NCI-H2196 treated with DMSO at 0.1 percent for 48 hours (cell line): Measurements from ENCODE around the gene METTL1.
A peak's percentile ranks its signal among the peaks of the same experiment; 100 is the strongest.

Source experiments
- DNase-seq: peaks from one replicate; lab custom pipeline; 2025; ENCODE audit not compliant: unreplicated experiment; lab: John Stamatoyannopoulos, UW

Gene METTL1

DNA sequence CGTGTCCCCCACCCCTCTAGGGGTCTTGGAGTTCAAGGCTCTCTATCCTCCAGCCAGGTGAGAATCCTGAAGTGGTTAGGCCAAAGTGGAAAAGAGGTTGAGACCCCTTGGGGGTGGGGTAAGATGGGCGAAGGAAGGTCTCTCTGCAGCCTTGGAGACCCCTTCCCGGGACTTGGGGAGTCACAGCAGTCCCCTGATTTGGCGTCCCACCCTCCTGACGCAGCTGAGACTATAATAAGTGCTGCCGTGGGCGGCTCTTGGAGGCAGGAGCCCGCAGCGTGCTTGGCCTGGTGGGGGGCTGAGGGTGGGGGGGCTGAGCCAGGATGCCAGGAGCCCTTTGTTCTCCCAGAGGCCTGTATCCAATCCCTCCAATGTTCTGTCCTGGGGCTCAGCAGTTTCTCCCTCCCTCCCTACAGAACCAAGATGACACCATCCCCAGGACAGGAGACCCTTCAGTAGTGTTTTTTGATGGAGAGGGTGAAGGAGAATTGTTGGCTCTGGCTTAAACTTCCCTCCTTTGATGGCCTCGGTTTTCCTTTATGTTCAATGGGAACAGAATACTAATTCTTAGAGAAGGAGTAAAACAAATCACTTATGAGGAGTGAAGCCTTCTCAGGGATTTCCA is 31.9 kb downstream of the METTL1 start:
- DNase-seq = no peak

DNA sequence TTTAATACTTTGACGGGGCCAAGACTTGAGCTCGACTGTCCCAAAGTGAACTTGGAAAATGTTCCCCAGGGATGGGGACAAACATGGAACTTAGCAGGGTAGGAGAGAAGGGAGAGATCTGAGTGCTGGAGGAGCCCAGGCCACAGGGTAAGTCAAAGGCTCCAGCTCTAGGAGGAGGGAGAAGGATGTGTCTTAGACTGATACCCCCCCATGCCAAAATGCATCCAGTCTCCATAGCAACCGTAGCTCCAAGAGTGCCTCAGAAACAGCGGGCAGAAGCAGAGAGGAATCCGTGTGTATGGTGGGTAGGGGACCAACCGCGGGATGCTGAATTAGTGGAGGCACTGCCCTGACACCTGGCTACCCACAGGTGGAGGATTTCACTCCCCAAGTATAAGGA is 32.5 kb downstream of the METTL1 start:
- DNase-seq = no peak

DNA sequence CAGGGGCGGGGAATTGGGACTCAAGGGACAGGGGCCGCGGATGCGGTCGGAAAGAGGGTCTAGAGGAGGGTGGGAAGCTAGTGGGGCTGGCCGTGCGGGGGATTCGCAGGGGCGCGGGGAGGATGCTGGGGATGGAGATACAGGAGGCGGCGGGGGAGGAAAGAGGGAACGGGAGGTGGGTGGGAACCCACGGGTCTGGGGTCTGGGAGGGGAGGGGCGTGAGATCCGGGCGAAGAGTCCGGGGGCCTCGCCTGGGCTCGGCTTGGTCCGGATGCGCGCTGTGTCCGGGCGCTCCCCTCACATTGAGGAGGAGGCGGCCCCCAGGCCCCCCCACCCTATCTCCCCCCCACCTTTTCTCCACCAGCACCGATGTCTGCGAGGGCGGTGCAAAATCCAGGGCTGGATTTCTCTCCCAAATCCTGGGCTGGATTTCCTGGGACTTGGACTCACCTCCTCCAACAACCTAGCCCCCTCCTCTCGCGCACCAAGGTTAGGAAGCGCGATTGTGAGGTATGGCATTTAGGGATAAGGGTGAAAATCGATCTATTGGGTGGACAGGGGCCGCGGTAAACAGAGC is 33.2 kb downstream of the METTL1 start, which contains the start of gene AGAP2:
TSS of gene AGAP2 (minus strand) at position 82 of the 577 bp plus-strand sequence. CDS start 496 bp downstream, outside the sequence.
- DNase-seq = no peak

DNA sequence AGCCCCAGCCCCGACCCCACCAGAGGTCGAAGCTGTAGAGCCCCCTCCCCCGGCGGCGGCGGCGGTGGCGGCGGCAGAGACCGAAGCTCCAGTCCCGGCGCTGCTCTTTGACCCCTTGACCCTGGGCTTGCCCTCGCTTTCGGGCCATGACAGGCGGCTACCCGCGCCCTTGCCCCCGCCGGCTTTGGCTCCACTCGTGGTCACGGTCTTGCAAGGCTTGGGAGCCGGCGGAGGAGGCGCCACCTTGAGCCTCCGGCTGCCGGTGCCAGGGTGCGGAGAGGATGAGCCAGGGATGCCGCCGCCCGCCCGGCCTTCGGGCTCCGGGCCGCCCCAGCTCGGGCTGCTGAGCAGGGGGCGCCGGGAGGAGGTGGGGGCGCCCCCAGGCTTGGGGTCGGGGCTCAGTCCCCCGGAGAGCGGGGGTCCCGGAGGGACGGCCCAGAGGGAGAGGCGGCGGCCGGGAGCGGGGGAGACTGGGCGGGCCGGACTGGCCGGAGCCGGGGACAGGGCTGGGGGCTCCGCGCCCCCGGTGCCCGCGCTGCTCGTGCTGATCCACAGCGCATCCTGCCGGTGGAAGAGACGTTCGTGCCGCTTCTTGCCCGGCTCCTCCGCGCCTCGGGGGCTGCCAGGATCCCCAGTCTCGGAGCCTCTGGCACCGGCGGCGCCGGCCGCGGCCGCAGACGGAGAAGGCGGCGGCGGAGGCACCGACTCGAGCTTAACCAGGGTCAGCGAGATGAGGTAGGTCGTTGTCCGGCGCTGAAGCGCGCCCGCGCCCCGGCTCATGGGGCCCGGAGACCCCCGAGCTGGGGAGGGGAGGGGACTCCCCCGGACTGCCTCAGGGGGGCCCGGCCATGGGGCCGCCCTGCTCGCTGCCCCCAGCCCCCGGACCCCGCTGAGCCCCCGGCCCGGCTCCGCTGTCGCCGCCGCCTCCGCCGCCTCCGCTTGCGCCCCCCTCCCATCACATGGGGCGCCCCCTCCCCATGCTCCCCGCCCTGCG is 34.1 kb downstream of the METTL1 start:
- no peak for DNase-seq

DNA sequence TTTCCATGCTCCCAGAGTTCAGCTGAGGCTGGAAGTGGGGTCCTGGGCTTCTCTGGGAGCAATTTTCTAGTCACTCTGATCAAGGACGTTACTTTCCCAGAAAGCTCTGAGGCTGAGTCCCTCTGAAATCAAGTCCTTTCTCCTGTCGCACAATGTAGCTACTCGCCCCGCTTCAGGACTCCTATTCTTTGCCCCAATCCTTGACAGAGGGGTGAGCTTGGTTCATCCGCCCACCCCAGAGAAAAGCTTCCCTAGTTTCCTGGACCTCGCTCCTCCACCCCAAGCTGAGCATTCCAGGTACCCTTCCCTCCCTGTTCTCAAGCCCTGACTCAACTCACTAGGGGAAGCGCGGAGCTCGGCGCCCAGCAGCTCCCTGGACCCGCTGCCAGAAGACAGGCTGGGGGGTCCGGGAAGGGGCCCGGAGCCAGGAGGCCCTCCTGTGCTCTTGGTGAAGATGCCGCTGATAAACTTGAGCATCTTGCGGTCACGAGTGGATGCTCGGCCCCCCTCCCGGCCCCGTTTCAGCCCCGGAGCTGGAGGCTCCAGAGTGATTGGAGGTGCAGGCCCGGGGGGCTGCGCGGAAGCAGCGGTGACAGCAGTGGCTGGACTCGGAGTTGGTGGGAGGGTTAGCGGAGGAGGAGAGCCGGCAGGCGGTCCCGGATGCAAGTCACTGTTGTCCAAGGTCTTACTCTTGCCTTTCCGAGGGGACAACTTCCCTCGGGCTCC is 35.0 kb downstream of the METTL1 start:
- no peak for DNase-seq

DNA sequence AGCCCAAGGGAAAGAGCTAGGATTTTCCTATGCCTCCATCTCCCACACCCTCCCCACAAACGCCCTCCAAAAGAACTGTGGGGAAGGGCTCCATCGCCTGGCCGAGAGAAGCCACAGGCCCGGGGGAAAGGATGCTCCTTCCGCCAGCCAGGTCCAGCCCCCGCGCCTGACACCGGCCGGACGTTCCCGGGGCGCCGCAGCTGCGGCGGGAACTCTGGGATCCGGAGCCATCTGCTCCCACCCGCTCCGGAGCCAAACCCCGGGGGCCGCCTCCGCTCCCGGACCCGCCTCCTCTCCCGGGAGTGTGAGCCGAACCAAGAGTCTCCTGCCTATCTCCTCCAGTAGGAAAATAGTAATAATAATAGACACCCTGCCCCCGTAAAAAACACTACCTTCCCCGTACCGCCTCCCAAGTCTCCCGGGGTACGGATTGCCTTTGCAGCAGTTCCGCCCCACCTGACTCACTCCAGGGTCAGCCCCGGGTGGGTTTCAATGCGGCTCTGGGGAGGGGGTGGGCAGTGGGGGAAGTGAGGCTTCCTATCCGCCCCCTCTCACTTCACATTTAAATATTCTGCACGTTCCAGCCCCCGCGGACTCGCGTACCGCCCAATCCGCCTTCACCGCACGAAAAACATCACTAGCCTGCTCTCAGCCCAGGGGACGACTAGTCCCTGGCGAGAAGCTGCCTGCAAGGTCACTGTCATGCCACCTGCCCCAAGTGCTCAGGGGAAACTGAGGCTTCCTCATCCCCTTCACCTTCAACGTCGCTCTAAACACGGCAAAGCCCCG is 35.8 kb downstream of the METTL1 start:
- peak; percentile 44 for DNase-seq

DNA sequence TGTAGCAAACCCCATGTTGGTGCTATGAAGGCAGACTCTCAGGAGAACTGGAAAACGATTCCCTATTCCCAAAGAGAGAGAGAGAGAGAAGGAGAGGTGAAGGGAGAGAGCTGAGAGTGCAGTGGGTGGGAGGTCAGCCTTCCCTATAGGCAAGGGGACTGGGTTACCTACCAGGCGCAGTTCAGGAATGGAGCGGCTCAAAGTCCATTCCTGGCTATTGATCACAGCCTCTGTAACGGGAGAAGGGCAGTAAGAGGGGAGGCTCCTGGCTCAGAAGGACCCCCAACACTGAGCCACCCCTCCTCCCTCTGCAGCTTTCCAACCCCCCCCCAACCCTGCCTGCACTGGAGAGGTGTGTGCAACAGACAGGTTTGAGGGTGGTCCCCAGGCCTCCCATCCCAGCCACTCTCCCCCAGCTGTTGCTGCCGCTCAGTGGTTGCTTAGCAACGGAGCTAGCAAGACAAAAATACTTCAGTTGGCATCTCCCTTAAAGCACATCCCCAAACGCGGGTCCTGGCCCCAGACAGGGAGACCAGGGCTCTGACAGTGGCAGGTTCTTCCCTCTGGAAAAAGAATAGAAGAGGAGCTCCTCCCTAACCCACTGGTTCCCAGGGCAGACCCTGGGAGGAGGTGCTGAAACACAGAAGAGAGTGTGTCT is 36.6 kb downstream of the METTL1 start:
- DNase-seq = no peak

DNA sequence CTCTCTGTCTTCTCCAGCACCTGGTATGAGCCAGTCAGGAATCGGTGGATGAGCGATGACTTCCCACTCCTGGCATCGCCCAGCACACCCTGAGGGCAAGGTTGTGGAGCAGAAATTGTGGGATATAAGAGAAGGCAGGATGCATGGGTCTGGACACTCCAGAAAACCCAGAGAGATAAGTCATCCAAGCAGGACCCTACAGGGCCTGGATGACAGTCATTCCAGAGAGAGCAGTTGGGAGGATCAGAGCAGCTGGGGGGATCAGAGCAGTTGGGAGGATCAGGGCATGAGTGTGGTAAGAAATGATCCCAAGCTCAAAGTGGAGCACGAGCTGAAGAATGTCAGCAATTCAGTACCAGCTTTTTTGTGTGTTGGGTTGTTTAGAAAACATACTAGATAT is 37.3 kb downstream of the METTL1 start:
- DNase-seq = no peak

DNA sequence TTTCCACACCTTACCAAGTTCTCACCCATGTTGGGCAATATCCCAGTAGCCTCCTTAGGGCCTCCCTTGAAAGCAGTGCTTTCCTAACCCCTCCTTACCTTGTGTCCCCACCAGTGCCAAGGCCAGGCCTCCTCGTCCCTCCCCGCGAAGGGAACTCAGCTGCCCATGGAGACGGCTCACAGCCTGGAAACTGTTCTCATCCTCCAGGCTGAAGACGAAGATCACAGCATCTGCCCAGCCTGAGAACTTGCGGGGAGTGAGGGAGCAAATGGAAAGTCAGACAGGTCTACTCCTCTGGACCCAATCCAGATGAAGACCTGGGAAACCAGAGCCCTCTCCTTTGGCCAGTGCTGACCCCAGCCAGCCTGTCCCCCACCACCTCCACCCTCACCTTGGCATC is 38.0 kb downstream of the METTL1 start:
- DNase-seq = no peak

DNA sequence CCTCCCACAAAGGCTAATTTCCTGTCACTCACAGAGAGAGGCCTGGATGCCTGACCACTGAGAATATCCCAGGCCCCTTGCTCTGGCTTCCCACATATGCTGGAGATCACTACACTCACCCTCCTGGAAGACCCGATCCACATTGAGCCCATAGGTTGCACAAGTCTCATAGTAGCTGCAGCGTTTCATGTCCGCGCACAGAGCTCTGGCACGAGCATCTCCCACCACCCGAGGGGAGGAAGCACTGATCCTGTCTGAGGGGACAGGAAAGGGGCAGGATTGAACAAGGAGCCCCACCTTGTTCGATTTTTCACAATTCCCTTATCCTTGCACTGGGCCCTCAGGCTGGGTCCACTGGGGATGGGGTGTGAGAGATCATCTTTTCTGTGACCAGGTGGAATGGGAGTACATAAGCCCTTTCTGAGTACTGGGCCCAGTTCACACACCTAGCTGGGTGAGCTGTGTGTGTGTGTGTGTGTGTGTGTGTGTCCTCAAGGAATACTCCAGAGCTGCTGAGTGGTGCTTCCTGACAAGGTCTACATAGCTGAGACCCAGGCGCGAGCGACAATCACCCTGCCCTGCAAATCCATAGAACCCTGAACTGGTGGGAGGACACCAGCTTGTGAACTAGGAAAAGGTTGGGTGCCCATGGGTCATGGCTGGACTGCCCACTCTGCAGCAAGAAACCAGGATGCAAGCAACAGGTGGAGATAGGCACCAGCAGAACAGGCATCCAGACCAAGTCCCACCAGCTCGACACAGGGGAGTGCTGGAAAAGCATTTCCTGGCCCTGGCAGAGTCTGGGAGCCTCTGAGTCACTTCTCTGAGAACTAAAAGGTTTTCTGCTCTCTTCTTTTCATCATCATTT is 38.9 kb downstream of the METTL1 start:
- DNase-seq = no peak

DNA sequence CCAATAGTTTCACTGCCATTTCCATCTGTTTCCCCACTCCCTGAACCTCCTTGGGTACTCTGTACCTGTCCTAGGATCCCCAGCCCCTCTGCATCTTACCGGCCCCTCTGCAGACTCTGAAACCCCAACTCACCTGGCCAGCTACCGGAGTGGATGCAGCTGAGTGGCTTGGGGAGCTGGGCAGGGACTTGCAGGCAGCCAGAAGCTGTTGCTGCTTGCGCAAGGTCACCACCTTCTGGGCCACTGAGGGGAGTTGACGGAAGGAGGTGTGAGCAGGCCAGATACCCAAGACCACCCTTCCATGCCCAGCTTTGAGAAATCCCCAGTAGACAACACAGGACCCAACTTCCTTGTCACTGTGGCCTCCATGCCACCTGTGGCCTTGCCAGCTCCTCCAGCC is 39.6 kb downstream of the METTL1 start:
- no peak for DNase-seq

DNA sequence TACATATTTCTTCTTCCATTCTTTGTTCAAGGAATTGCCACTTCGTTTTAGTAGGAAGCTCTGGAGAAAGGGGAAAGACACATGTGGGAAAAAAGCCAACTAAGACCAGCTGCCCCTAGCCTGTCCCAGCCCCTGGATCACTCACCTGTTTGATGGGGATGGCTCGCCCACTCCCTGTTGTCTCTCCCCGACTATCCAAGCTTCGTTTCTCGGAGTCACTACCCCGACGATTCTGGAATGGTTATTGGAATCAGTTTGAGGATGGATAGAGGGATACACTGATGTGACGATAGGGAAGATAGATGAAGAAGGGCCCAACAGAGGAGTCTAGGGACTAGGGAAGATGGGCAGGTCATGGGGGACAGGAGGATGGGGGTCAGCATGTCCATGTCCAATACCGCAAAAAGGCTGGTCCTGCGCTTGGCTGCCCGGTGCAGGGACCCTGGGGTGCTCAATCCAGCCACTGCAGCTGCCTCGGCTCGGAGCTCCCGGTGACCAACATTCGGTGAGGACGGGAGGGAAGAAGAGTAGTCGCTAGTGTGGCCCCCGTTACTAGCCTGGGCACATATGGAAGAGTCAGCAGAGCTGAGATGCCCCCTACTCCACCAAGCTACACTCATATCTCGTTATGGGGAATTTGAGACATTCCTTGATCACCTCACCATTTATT is 40.4 kb downstream of the METTL1 start:
- DNase-seq = no peak

DNA sequence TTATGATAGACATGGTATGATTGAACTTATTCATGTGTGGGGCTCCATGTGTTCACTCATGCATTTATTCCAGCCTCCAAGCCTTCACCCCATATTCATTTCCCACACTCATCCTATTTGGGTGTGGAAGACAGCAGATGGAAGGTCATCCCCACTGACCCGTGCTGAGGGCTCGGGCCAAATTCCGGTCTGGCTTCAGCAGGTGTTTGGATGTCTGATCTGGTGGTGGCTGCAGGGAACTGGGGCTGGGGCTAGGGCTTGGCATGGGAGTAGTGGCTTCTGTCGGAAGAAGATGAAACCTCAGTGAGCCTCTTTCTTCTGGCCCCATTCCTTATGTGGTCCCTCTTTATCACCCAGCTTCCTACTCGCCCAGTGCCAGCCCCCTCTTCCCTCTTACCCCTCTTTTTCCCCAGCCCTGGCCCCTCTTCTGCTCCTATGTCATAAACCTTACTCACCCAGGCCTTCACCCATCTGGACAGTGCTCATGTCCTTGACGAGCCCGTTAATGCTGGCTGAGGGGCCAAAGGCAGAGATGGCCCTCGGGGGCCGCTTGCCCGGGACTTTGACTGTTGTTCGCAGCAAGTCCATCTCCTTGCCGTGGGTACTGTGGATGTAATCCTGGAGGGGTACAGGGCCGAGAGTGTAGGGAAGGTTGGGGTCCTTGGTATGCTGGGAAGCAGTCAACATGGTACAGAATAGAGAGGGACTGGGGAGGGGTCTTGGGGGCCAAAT is 41.4 kb downstream of the METTL1 start:
- DNase-seq = no peak

DNA sequence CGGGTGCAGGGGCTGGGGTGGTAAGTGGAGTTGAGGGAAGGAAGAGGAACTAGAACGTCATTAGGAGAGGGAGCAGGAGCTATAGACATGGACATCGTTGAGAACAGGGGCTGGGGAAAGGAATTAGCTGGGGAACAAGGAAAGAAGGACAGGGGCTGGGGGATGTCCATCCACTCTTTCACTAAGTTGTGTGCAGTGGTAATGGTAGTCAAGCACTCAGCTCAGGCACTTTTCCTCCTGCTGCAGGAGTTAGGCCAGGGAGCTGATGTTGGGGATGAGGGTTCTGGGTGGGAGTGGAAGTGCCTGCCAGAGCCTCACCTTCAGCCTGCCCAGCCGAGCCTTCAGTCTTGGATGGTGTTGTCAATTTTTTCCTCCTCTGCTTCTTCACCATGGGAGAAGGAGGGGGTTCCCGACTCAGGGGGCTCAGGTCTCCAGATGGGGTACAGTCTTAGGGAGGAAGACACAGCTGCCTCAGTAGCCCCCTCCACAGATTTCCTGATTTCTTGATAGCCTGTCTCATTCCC is 42.5 kb downstream of the METTL1 start:
- DNase-seq = no peak

DNA sequence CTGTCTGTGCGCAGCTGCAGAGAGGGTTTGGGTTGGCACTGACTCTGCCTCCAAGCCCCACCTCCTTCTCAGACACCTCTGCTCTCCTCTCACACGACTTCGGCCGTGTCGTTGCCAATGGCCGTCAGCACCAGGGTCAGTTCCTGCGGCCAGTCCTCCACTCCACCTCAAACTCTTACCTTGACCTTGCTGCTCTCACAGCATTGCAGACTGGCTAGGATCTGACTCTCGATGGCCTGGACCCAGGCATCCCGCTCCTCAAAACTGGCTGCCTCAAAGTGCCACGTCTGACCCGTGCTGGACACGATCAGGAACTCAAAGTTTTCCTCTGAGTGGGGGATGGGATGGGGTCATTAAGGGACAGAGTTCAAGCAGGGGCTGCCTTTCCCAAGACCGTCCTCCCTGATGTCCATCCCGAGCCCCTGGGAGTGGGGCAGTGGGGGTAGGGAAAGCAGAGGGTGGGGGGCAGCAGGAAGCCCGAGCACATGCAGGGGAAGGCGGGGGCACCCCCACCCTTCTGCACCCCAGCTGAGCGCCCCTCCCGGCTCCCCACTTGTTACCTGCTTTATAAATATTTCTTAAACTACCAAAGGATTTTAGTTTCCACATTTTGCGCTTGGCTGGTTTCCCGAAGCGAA is 44.0 kb downstream of the METTL1 start:
- no peak for DNase-seq

DNA sequence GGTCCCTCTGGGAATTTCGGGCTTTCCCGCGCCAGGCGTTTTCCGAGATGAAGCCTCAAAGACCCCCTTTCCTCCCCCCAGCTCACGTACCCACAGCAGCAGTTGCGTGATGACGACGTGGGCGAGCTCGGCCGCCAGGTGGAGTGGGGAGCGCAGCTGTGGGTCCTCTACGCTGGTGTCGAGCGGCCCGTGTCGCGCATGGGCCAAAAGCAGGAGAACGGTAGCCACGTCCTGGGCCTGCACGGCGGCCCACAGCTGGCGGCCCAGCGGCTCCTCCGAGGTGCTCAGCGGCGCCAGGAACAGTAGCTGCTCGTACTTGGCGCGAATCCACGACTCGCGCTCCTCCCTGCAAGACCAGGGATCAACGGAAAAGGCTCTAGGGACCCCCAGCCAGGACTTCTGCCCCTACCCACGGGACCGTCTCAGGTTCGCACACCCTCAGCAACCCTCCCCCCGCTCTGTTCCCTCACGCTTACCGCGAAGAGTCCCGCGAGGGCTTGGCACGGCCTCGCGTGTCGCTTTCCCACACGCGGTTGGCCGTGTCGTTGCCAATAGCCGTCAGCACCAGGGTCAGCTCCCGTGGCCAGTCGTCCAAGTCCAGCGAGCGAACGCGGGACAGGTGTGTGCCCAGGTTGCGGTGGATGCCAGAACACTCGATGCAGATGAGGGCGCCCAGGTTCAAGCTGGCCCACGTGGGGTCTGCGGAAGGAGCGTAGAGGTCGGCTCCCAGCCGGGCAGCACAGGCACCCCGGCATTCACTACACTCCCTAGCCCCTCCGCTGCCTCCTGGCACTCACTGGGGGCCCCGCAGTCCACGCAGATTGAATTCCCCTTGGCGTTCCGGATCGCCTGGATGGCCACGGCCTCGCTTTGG is 44.8 kb downstream of the METTL1 start:
- DNase-seq = no peak
